ENCODE results near the gene MZF1. TPM values are rescaled to one million over a fixed set of nuclear protein-coding genes. Genes with fewer than 3 reads are reported as not detected.
A peak's percentile ranks its signal among the peaks of the same experiment; 100 is the strongest.

The MZF1 gene
- total RNA-seq, 3 donors from 2014 or later: 30.4 to 43.3 (median 36.1) TPM

DNA sequence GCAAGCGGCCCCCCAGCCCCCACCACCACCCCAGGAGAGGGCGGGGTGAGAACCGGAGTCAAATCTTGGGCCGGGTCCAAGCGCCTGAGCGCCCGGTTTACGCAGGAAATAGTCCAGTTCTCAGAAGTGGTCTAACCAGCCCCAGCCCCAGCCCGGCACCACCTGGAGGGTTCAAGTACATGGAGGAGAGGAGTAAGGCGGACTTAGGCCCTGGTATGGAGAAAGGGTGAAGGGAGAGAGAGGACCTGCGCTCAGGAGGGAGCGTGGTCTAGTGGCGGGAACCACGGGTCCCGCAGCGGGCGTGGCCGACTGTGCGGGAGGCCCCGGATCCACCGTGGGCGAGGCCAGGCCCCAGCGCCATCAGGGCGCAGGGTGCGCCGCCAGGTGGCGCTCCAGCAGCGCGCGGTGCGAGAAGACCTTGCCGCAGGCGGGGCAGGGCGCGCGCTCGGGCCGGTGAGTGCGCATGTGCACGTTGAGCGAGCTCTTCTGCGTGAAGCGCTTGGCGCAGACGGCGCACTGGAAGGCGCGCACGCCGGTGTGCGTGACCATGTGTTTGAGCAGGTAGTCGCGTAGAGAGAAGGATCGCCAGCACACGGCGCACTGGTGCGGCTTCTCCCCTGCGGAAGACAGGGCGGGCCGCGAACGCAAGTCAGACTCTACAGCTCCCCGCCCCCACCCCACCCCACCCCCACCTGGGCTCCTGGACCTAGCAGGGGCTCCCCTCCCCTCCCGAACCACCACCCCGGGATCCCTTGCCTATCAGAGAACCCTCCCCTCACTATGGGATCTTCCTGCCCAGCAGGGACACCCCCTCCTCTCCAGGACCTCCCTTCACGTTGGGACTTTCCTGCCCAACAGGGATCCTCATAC, 59.2 kb downstream of the MZF1 start:
- Histone ChIP-seq H3K4me3 (no peak overlapping the region), H3K4me1 (ENCODE audit: low read depth) (peaks cover 39% of the 10 kb centered on the region), H3K9me3 (no peaks in the 10 kb centered on the region), H3K36me3 (ENCODE audit: low read depth) (no peaks in the 10 kb centered on the region)
- peak; percentile 93 to 95 (median 95) for DNase-seq
- ATAC-seq: peak; percentile 94
- TF ChIP-seq CTCF (IDR thresholded peaks at IDR 0.05): peak; percentile 97
- intact Hi-C loops (cut with DNase I, micrococcal nuclease): no loop called here

GRCh38 chr19:58513213-58513693, 59.9 kb downstream of the MZF1 start:
- Histone ChIP-seq H3K9me3 (no peaks in the 10 kb centered on the region), H3K4me1 (ENCODE audit: low read depth) (peaks cover 34% of the 10 kb centered on the region), H3K36me3 (ENCODE audit: low read depth) (no peaks in the 10 kb centered on the region), H3K4me3 (no peak overlapping the region)
- DNase-seq (no peak), ATAC-seq (no peak)
- no peak for TF ChIP-seq CTCF (IDR thresholded peaks at IDR 0.05)
- intact Hi-C loops (cut with DNase I, micrococcal nuclease): no loop called here

Small RNA genes within 50 kb of the gene (microRNA-seq; reads per million reads assigned to microRNA genes)
- gene MIR6807: not detected

Other genes starting within 250 kb of the MZF1 start
- gene ZSCAN22, start 246.3 kb downstream of the MZF1 start, total RNA-seq: 1 to 10 TPM; 2.4 to 5.4 (median 3.2) TPM
- 1 to 10 TPM; 2.0 to 3.7 (median 2.7) TPM for gene A1BG, start 219.8 kb downstream of the MZF1 start, total RNA-seq
- gene ZNF497, start 210.6 kb downstream of the MZF1 start, total RNA-seq: 1 to 10 TPM; 1.1 to 1.9 (median 1.2) TPM
- 1 to 10 TPM; 1.5 to 3.3 (median 2.5) TPM for gene ZNF837, start 192.3 kb downstream of the MZF1 start, total RNA-seq
- gene RPS5, start 186.1 kb downstream of the MZF1 start, total RNA-seq: 100 to 1,000 TPM; 692 to 768 (median 754) TPM
- not detected for gene RNF225, start 177.7 kb downstream of the MZF1 start, total RNA-seq
- 10 to 100 TPM in 1 of 3 donors, 1 to 10 TPM in 2; 5.4 to 15.0 (median 6.9) TPM for gene ZNF584, start 164.7 kb downstream of the MZF1 start, total RNA-seq
- gene ZNF132, start 133.2 kb downstream of the MZF1 start, total RNA-seq: 1 to 10 TPM; 1.5 to 9.8 (median 5.6) TPM
- 1 to 10 TPM; 5.3 to 8.2 (median 6.8) TPM for gene ZNF324B, start 121.7 kb downstream of the MZF1 start, total RNA-seq
- 10 to 100 TPM; 10.1 to 14.8 (median 12.9) TPM for gene ZNF324, start 106.3 kb downstream of the MZF1 start, total RNA-seq
- 10 to 100 TPM in 2 of 3 donors, 1 to 10 TPM in 1; 9.4 to 12.6 (median 10.6) TPM for gene ZNF446, start 97.0 kb downstream of the MZF1 start, total RNA-seq
- gene SLC27A5, start 61.3 kb downstream of the MZF1 start, total RNA-seq: 1 to 10 TPM; 1.6 to 7.1 (median 3.9) TPM
- 10 to 100 TPM; 12.1 to 16.7 (median 13.4) TPM for gene ZBTB45, start 53.5 kb downstream of the MZF1 start, total RNA-seq
- 100 to 1,000 TPM; 180 to 308 (median 202) TPM for gene TRIM28, start 29.3 kb downstream of the MZF1 start, total RNA-seq
- 100 to 1,000 TPM; 125 to 231 (median 195) TPM for gene CHMP2A, start 18.2 kb downstream of the MZF1 start, total RNA-seq
- gene UBE2M, start 14.7 kb downstream of the MZF1 start, total RNA-seq: 100 to 1,000 TPM in 1 of 3 donors, 10 to 100 TPM in 2; 49.4 to 101 (median 66.7) TPM